ENCODE results near the gene EMC9.

Gene EMC9

DNA sequence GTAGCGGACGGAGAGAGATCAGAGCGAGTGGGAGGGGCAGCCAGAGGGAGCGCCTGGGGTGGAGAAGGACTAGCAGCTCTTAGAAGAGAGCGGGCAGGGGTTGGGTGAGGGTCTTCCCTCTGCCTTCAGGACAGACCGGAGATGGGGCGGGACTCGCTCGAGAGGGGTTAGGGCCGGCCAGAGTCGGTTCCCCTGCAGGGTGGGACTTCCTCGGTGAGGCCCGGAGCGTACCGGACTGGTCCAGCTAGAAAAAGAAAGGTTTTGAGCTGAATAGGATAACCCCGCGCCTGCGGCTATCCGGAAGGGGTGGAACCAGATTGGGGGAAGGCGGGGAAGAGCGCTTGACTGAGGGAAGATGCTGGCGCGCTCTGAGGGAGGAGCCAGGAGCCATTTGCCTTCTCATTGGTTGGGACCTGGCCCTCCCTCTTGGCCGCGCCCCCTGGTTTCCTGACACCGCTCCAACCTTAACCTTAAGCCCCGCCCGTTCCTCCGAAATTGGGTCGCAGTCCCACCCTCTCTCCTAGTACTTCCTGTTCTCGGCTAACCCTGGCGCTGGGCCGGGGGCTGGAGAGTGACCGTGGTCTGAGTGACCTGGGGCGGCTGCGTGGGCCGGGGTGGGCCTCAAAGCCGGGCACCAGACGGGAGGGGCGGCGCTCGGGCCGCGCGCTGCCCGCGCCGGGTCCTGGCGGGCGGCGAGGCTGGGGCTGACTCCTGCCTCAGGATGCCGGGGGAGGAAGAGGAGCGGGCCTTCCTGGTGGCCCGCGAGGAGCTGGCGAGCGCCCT lies 5.8 kb upstream of the EMC9 start, which contains the start of gene RNF31:
TSS of gene RNF31 (plus strand) at position 521 of the 783 bp plus-strand sequence. CDS start at position 722, 201 bp downstream.
- peak; percentile 99 for DNase-seq

- peak; percentile 96 to 99 (median 97) for DNase-seq
These were observed 5.1 kb upstream of the EMC9 start, which contains the start of gene PSME2 for GRCh38 chr14:24146453-24146977. Gene PSME2, minus strand, starts transcription at chr14:24146610. Its CDS starts 29 bp downstream, at chr14:24146581.

- no peak for DNase-seq
These were observed 4.5 kb upstream of the EMC9 start for GRCh38 chr14:24145690-24146452.

DNA sequence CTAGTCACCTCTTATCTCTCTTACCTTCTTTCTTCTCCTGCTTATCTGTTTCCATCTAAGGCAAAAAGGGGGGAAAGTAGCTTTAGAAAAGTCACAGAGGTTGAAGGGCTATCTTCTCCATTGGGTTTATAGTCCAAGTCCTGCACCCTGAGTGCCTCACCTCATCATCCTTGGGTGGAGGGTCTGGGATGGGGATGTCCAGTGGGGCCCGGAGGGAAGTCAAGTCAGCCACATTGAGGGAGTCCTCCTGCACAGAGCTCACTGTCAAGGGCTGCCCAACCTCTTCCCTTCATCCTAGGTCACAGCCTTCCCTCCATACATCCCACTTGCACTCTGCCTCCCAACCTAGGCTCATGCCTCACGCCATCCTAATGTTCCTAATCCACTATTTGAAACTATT lies 3.8 kb upstream of the EMC9 start:
- no peak for DNase-seq

- DNase-seq, result no peak
These were observed 3.1 kb upstream of the EMC9 start for GRCh38 chr14:24144451-24144850.

DNA sequence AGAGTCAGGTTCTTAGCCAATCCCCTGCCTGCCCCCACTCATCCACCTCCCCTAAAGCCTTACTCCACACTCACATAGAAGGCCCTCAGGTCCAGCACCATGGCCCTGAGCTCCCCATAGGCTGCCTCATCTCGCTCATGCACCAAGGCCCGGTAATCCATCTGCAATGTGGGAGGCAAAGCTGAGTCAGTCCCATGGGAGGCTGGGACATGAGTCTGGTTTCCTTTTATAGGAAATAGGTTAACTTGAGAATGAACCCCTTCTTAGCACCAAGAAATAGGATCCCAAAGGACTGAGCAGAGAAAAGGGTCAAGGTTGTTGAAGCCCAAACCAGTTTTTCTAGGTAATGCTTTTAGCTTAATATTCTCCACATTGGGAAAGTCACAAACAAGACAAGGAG lies 2.1 kb upstream of the EMC9 start:
- DNase-seq, result no peak

GRCh38 chr14:24139272-24139934 lies 2.0 kb downstream of the EMC9 start:
- DNase-seq, result peak in 1 of 3 experiments; percentile 39

DNA sequence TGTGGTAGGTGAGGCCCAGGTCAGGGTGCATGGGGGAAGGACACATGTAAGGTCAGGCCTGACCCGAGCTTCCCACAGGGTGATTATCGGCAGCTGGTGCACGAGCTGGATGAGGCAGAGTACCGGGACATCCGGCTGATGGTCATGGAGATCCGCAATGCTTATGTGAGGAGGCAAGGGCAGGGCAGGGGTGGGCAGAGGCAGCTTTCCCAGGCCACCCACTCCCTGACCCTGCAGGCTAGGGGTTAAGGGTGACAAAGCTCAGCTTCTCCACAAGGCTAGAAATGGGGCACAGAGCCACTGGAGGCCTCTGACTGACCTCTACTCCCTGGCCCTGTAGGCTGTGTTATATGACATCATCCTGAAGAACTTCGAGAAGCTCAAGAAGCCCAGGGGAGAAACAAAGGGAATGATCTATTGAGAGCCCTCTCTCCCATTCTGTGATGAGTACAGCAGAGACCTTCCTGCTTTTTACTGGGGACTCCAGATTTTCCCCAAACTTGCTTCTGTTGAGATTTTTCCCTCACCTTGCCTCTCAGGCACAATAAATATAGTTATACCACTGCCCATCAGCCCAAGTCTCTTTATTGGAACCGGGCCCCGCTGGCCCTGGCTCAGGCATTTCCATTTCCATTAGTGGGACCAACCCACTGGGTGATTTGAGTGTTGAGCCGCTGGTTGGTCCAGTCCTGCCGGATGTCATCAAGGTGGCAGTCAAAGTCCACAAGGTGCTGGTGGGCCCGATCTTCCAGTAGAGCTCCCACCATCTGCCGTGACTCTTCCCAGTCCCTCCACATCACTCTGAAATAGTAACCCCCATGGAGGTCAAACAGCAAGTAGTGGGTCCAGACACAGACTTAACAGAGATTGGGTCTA lies 2.8 kb downstream of the EMC9 start:
- DNase-seq, result no peak

DNA sequence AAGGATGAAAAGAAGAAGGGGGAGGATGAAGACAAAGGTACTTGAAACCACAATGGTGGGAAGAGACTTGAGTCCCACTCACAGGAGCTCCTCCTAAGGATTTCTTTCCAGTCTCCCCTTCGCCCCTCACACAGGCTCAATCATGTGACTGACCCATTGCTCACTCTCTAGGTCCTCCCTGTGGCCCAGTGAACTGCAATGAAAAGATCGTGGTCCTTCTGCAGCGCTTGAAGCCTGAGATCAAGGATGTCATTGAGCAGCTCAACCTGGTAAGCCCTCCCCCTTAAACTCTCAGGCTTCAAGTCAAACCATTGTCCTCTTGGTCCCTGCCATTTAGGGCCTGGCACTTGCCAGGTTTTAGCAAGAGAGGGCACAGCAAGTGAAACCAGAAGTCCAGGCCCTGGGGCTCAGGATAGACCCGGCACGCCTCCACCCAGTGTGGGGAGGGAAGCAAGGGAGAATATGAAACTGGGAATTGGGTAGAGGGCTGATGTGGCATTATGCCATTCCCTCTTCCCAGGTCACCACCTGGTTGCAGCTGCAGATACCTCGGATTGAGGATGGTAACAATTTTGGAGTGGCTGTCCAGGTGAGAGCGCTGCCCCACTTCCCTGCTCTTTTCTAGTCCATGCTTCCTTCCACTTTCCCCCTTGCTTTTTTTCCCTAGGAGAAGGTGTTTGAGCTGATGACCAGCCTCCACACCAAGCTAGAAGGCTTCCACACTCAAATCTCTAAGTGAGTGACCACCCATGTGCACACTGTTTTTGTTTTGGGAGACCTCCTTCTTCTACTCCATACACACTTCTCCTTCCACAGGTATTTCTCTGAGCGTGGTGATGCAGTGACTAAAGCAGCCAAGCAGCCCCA lies 3.6 kb downstream of the EMC9 start:
- DNase-seq, result no peak

GRCh38 chr14:24136684-24137528 lies 4.5 kb downstream of the EMC9 start:
- peak in 2 of 3 experiments; percentile 49 to 56 for DNase-seq

DNA sequence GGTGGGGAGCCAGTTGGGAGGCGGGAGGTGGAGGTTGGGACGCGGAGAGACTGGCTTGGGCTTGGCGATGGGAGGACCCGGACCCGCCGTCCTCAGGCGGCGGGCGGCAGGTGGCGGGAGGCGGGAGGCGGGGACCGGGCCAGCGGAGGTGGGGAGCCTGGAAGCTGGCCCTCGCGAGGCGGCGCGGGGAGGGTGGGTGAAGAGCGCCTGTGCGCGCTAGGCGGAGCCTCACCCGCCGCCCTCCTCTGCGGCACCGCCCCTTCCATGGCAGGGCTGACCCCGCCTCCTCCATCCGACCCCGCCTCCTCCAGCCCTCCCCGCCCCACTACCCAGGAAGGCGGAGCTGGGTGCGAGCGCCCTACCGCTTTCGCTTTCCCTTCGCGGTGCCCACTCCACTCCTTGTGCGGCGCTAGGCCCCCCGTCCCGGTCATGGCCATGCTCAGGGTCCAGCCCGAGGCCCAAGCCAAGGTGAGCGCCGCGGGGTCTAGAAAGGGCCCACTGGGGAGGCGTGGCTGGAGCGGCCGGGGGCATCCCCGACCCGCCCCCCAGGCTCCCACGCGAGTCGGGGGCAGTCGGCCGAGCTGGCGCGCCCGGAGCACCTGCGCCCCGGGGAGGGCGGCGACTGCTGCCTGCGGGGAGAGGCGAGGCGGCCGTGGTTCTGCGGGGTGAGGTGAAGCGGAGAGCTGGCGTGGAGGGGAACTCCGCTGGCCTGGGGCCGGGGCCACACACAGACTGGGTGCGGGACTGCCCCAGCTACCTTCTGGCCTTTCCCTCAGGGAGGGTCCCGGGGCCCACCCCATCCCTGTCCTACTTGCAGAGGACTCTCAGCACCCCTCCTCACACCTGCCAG lies 5.3 kb downstream of the EMC9 start, which contains the start of gene PSME1:
TSS of gene PSME1 (plus strand) at position 361 of the 850 bp plus-strand sequence. CDS start at position 430, 69 bp downstream.
- peak; percentile 95 to 96 (median 96) for DNase-seq

GRCh38 chr14:24135584-24135833 lies 5.9 kb downstream of the EMC9 start:
- DNase-seq, result no peak

DNA sequence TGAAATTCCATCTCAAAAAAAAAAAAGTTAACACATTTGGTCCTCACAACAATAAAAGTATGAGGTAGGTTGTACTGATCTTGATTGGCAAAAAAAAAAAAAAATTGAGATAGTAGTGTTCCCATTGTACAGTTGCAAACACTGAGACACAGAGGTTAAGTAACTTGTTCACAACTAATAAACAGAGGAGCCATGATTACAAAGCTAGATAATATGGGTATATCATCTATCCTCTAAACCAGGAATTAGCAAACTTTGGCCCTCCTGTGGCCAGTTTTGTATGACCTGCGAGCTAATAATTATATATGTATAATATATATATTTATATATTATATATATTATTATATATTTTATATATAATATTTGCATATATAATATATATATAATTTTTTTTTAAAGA lies 7.7 kb downstream of the EMC9 start:
- no peak for DNase-seq

- DNase-seq, result no peak
These were observed 8.4 kb downstream of the EMC9 start for GRCh38 chr14:24132976-24133375.

DNA sequence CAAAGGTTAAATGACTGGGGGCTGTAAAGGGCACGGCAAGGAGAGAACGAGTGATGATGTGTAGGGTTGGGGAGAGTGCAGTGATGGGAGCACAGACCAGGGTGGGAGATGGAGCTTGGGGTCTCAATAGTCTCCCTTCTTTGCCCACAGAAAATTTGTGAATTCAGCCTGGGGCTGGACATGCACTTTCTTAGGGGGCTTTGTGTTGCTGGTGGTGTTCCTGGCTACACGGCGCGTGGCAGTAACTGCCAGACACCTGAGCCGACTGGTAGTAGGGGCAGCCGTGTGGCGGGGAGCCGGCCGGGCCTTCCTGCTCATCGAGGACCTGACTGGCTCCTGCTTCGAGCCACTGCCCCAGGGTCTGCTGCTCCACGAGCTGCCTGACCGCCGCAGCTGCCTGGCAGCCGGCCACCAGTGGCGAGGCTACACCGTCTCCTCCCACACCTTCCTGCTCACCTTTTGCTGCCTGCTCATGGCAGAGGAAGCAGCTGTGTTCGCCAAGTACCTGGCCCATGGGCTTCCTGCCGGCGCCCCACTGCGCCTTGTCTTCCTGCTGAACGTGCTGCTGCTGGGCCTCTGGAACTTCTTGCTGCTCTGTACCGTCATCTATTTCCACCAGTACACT lies 9.2 kb downstream of the EMC9 start:
- DNase-seq, result peak in 2 of 3 experiments; percentile 26 to 48

DNA sequence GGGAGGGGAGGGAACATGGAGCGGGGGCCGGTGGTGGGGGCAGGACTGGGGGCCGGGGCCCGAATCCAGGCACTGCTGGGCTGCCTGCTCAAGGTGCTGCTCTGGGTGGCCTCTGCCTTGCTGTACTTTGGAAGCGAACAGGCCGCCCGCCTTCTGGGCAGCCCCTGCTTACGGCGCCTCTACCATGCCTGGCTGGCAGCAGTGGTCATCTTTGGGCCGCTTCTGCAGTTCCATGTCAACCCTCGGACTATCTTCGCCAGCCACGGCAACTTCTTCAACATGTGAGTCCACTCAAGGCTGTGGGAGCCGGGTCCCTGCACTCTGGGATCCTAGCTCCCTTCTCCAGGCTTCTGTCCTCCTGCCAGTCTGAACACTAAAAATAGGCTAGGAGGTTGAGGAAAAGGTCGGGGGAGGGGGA lies 9.8 kb downstream of the EMC9 start:
- no peak for DNase-seq

DNA sequence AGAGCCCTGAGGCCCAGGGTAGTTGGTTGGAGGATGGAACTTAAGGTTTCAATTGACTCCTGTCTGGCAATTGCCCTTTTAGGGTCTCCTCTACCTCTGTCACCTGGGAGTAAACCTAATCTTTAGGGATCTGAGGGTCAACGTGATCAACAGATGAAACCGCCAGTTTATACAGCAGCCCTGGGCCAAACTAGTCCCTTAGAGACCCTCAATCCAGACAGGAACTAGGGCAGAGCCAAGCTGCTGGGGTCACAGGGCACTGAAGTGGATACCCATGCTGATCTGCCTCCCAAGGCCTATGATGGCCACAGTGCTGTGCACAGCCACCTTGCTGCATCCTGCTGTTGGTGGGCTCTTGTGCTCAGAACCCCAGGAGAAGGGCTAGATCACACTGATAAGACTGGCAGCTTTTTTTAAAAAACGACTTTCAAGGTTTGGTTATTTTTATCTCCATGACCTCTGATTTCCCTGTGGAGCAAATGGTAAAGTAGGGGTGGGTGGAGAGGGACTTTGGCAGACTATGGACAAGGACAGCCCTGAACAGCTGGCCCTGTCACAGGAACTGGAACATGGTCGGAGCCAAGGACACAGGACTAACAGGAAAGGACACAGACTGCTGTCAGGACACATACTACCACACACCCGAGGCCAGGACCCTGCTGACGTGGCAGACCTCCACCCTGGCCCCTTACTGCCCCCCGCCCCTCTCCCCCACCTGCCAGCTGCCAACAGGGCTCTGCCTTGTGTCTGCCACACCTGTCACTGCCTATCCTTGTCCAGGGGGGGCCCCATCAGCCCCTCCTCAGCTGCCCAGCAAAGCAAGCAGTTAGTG lies 10.5 kb downstream of the EMC9 start:
- no peak for DNase-seq

DNA sequence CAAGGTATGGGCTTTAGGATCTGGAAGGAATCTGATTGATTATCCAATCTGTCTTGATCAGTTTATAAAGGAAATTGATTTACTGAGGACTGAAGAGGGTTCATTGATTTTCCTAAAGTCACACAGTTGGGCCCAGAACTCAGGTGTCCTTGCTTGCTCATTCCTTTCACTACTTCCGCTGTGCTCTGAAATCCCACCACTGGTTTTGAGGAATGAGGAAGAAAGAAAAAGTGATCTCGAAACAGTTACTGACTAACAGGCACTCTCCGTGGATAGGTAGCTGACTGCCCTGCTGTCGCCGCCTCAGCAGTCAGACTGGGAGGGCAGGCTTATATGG lies 11.0 kb downstream of the EMC9 start, which contains the start of gene FITM1:
TSS of gene FITM1 (plus strand) at position 280 of the 337 bp plus-strand sequence. CDS start 905 bp downstream, outside the sequence.
- no peak for DNase-seq

Measured in NCI-H1417 (cell line).